Measurements from ENCODE around the gene NLRC5. TPM values are rescaled to one million over a fixed set of nuclear protein-coding genes. Genes with fewer than 3 reads are reported as not detected.

NLRC5 gene
- total RNA-seq, 6 experiments from 2014 or later = 18.2 to 26.2 (median 21.7) TPM

- TF ChIP-seq, protein P1, sequence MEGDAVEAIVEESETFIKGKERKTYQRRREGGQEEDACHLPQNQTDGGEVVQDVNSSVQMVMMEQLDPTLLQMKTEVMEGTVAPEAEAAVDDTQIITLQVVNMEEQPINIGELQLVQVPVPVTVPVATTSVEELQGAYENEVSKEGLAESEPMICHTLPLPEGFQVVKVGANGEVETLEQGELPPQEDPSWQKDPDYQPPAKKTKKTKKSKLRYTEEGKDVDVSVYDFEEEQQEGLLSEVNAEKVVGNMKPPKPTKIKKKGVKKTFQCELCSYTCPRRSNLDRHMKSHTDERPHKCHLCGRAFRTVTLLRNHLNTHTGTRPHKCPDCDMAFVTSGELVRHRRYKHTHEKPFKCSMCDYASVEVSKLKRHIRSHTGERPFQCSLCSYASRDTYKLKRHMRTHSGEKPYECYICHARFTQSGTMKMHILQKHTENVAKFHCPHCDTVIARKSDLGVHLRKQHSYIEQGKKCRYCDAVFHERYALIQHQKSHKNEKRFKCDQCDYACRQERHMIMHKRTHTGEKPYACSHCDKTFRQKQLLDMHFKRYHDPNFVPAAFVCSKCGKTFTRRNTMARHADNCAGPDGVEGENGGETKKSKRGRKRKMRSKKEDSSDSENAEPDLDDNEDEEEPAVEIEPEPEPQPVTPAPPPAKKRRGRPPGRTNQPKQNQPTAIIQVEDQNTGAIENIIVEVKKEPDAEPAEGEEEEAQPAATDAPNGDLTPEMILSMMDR (IDR thresholded peaks at IDR 0.05) = no peak
- Mint-ChIP-seq H3K4me3 (no peak overlapping the region), H3K4me1 (ENCODE audit: low read depth) (peaks cover 20% of the 10 kb centered on the region), H3K36me3 (ENCODE audit: low read depth) (no peaks in the 10 kb centered on the region), H3K9me3 (no peaks in the 10 kb centered on the region), H3K27ac (no peak overlapping the region), H3K27me3 (ENCODE audit: insufficient read depth) (peaks cover 9% of the 10 kb centered on the region)
- no peak for DNase-seq
Measured at GRCh38 chr16:57087003-57087402, 97.6 kb downstream of the NLRC5 start.

DNA sequence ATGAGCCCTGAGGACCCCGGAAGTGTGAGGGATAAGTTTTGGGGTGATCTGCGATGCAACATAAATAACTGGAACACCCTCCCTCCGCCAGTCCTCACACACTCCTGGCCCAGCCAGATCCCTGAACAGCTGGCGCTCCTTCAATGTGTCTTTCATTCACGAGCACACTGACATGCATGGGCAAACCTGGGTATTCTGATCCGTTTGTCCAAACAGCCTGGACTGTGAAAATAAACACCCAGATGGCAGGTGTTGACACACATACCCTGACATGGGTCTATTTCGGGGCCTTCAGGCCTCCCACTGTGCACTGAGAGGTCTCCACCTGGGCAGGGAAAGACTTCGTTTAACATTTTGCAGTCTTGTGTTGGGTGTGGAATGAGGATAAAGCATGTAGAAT, 100.0 kb downstream of the NLRC5 start:
- Mint-ChIP-seq H3K4me1 (ENCODE audit: low read depth) (peaks cover 13% of the 10 kb centered on the region), H3K36me3 (ENCODE audit: low read depth) (no peaks in the 10 kb centered on the region), H3K9me3 (no peaks in the 10 kb centered on the region), H3K27me3 (ENCODE audit: insufficient read depth) (peaks cover 9% of the 10 kb centered on the region), H3K4me3 (no peak overlapping the region), H3K27ac (no peak overlapping the region)
- DNase-seq = no peak
- TF ChIP-seq, protein P1 (IDR thresholded peaks at IDR 0.05) = no peak

GRCh38 chr16:57091200-57091974, 102.0 kb downstream of the NLRC5 start:
- Mint-ChIP-seq H3K9me3 (no peaks in the 10 kb centered on the region), H3K36me3 (ENCODE audit: low read depth) (no peaks in the 10 kb centered on the region), H3K27ac (peak overlapping the region; percentile 67), H3K4me3 (peak overlapping the region; percentile 87), H3K4me1 (ENCODE audit: low read depth) (peaks cover 12% of the 10 kb centered on the region), H3K27me3 (ENCODE audit: insufficient read depth) (peaks cover 9% of the 10 kb centered on the region)
- TF ChIP-seq, protein P1 (IDR thresholded peaks at IDR 0.05) = no peak
- DNase-seq = peak; percentile 43

- H3K27ac Mint-ChIP-seq = peak within 1 kb of the TSS; percentile 67
- no peak for DNase-seq
- peaks cover 4% of the 10 kb centered on the region for H3K27me3 Mint-ChIP-seq (ENCODE audit: insufficient read depth)
- H3K4me3 Mint-ChIP-seq = peak within 1 kb of the TSS; percentile 87
- no peaks in the 10 kb centered on the region for H3K36me3 Mint-ChIP-seq (ENCODE audit: low read depth)
- TF ChIP-seq, protein P1 (IDR thresholded peaks at IDR 0.05) = no peak
- peaks cover 12% of the 10 kb centered on the region for H3K4me1 Mint-ChIP-seq (ENCODE audit: low read depth)
- no peaks in the 10 kb centered on the region for H3K9me3 Mint-ChIP-seq
Measured at GRCh38 chr16:57091975-57092785, 102.8 kb downstream of the NLRC5 start, which contains the start of gene CPNE2. TSS of gene CPNE2 (plus strand) at chr16:57092583. CDS start at chr16:57110743, 18,160 bp downstream.

DNA sequence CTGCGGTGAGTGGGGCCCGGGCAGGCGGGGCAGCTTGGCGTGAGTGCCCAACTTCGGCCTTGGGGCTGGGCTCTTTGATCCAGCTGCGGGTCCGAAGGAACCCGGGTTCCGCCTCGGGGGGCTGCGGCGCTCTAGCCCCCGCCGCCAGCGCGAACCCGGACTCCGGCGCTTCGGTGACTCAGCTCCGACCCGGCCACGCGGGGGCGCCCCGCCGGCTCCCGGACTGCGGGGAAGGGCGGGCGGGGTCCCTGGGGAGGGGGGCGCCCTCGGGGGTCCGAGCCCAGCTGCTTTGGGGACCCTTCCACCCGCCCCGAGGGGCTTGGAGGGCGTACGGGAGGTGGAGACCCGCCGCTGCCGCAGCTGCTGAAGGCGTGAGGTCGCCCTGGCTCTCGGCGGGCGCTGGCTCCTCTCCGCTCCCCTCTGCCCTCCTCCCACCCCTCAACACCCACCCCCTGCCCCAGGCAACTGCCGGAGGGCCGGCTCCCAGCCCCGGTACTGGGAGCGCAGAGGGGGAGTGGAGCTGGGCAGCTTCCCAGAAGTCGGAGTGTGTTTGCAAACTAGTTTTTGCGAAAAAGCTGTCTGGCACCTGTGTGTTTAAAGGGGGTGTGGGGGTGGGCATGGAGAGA, 103.5 kb downstream of the NLRC5 start:
- TF ChIP-seq, protein P1 (IDR thresholded peaks at IDR 0.05) = peak; percentile 87
- Mint-ChIP-seq H3K36me3 (ENCODE audit: low read depth) (no peaks in the 10 kb centered on the region), H3K9me3 (no peaks in the 10 kb centered on the region), H3K4me1 (ENCODE audit: low read depth) (peaks cover 12% of the 10 kb centered on the region), H3K27me3 (ENCODE audit: insufficient read depth) (no peaks in the 10 kb centered on the region; the same call in none of the 2 replicates), H3K27ac (peak overlapping the region; percentile 56; the same call in 1 of the 2 replicates), H3K4me3 (peak overlapping the region; percentile 85)
- no peak for DNase-seq

Measured in HFFc6 (cell line).